Lower leg skin (tissue), 3 donors: ENCODE results near the gene AEBP1.

Experiments
- POLR2A ChIP-seq, 2 donors: fragments of 450-650 bp; IDR thresholded peaks; one replicate each; pipeline ENCODE4 v1.6.1; 2016 to 2017; ENCODE audit warnings: antibody characterized with exemption in 2 of 2, mild to moderate bottlenecking in 1 of 2, moderate library complexity in 1 of 2
- TF ChIP-seq, protein P1 (sequence below), 3 donors: fragments of 450-650 bp; IDR thresholded peaks; one replicate each; pipeline ENCODE4 v1.5.1; 2016; ENCODE audit warnings: antibody characterized with exemption in 3 of 3, mild to moderate bottlenecking in 3 of 3, moderate library complexity in 2 of 3

GRCh38 chr7:44162179-44162578 is 58.0 kb downstream of the AEBP1 start:
- TF ChIP-seq, protein P1, sequence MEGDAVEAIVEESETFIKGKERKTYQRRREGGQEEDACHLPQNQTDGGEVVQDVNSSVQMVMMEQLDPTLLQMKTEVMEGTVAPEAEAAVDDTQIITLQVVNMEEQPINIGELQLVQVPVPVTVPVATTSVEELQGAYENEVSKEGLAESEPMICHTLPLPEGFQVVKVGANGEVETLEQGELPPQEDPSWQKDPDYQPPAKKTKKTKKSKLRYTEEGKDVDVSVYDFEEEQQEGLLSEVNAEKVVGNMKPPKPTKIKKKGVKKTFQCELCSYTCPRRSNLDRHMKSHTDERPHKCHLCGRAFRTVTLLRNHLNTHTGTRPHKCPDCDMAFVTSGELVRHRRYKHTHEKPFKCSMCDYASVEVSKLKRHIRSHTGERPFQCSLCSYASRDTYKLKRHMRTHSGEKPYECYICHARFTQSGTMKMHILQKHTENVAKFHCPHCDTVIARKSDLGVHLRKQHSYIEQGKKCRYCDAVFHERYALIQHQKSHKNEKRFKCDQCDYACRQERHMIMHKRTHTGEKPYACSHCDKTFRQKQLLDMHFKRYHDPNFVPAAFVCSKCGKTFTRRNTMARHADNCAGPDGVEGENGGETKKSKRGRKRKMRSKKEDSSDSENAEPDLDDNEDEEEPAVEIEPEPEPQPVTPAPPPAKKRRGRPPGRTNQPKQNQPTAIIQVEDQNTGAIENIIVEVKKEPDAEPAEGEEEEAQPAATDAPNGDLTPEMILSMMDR (IDR thresholded peaks at IDR 0.05) = no peak
- no peak for TF ChIP-seq POLR2A (IDR thresholded peaks at IDR 0.05)
